D341Med (cell line): ENCODE results near the gene ZNF442.
"Not testable (repeated sequence)": the region's sequence is repeated elsewhere in the genome, so short reads cannot be mapped to it uniquely, and the experiment has no call there.

Experiments
- DNase-seq: peaks from one replicate; pipeline ENCODE4 v3.0.0; 2012; ENCODE audit warnings: low spot score

ZNF442 gene

DNA sequence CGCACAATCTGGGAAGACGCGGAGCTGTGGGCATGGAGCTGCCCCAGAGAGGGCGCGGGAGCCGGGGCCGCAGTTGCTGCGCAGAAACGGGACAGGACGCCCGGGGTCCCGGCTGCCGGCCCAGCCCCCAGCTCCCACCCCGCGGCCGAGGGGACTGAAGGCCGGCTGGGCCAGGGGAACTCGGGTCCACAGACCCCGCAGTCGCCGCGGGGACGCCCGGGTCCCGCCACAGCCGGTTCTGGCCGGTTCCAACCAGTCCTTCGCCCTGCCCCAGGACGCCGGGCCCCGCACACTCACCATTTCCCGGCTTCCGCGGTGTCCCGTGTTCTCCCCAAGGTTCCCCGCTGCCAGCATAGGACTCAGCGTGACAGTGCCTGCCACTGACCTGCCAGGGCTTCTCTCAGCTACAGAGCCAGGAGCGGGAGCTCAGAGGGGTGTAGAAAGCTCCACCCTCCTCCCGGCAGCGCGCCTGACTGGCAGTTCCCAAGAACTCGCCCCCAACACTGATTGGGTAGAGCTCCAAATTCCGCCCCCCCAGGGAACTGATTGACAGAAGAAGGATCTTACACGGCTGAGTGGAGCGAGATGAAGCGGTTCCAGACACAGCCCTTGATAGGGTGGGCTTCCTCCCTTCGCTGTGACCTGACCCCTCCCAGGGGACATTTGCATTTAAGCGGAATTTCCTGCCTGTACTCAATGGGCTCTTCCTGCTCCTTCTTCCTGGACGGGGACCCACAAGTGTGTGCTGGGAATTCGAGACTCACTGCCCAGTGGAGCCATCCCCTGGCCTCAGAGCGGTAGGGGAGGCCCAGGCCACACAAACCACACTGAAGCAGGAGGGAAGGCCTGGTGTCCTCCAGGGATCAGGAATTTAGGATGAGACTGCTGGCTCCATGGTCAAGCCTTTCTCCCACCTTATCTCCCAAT is at the start of gene ZNF442:
ZNF442 (minus strand) TSS at position 448 of the 927 bp plus-strand sequence. CDS start 2,052 bp downstream, outside the sequence.
- peak; percentile 94 for DNase-seq

DNA sequence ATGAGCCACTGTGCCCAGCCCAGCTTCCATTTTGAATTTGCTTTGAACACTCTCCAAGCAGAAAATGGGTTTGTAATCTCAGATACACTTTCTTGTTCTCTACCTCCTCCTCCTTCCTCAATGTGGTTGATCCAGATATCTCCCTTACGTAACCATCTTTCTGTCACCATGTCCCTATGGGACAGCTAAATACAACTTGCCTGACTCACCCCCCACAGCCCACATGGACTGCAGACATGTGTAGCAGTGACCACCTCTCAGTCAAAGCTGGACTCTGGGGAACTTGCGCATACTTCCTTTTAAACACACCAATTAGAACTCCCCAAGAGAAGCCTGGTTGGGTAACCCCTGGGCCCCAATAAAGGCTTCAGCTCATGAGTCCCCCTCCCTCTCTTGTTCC is 46.4 kb upstream of the ZNF442 start:
- DNase-seq = no peak

DNA sequence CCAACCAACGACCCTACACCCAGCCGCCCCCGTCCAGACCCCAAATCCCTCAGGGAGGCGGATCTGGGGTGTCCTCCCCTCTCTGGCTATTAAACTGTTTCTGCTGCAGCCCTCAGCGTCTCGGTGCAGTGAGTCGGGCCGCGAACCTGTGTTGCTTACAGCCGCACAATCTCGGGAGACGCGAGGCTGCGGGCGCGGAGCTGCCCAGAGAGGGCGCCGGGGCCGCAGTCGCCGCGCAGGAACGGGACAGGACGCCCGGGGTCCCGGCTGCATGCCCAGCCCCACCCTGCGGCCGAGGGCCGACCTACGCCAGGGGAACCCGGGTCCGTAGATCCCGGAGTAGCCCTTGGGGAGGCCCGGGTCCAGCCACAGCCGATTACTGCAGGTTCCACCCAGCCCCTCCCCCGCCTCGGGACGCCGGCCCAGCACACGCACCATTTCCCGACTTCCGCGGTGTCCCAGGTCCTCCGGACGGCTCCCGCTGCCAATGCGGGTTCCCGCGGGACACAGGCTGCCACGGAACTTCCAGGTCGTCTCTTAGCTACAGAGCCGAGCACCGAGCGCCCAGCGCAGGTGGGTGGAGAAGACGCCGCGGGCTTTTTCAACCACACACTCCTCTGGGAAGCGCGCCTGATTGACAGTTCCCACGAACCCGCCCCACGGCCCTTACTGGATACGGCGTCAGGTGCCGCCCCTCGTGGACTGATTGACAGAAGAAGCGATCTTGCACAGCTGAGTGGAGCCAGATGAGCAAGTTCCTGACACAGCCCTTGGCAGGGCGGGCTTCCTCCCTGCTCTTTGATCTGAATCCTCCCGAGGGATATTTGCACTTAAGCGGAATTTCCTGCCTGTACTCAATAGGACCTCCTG is 35.4 kb upstream of the ZNF442 start, which contains the start of gene ZNF799:
ZNF799 (minus strand) TSS at position 639 of the 870 bp plus-strand sequence; CDS start at position 438, 201 bp downstream.
- DNase-seq = peak; percentile 92

DNA sequence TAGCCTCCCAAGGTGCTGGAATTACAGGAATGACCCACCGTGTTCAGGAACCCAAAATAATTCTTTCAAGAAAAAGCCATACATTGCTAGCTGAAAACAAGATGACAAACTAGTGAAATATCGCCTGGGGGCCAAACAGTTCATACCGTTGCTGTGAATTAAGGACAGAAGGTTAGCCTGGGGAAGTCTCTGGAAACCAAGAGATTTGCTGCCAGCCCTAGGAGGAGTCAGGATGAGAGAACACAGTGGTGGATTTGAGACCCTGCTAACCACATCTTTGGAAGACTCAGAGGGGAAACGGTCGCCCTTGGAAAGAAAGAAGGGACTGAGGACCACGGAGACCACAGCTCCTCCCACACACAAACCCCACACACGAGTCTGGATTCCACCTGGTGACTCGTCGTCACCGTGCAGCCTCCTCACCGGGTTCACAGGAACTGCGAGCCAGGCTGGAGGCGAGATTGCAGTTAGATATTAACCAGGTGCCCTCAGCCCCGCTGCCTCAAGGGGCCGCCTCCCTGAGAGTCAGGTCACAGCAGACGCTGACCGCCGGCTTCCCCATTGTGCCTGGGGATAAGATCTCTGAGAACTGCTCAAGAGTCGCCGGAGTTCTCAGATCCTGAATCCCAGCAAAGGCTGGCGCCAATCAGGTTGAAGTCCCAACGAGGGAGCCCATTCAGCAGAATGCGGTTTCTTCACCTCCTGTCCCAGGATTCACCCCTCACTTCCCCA is 34.6 kb upstream of the ZNF442 start:
- not testable (repeated sequence) for DNase-seq

DNA sequence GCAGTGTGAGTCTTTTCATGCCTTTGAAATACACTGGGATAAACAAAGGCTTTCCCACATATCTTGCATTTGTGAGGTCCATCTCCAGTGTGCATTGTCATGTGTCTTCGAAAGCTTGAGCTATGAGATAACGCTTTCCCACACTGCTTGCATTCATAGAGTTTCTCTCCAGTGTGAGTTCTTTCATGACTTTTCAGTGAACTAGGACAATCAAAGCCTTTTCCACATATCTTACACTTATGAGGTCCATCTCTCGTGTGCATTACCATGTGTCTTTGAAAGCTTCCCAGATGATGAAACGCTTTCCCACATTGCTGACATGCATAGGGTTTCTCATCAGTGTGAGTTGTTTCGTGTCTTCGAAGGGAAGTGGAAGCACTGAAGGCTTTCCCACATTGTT is 25.7 kb upstream of the ZNF442 start:
- DNase-seq = not testable (repeated sequence)

DNA sequence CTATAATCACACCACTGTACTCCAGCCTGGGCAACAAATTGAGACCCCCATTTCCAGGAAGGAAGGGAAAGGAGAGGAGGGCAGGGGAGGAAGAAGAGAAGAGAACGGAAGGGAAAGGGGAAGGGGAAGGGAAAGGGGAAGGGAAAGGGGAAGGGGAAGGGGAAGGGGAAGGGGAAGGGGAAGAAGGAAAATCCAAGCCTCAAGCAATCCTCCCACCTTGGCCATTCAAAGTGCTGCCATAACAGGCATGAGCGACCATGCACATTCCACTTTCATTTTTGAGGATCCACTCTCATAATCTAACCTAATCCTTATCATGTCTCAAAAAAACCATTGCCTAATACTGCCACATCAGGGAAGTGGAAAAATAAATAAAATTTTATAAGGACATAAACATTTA is 20.9 kb upstream of the ZNF442 start:
- not testable (repeated sequence) for DNase-seq

DNA sequence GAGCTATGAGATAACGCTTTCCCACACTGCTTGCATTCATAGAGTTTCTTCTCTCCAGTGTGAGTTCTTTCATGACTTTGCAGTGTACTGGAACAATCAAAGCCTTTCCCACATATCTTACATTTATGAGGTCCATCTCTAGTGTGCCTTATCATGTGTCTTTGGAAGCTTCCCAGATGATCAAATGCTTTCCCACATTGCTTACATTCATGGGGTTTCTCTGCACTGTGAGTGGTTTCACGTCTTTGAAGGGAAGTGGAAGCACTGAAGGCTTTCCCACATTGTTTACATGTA is 14.9 kb upstream of the ZNF442 start:
- no peak for DNase-seq

DNA sequence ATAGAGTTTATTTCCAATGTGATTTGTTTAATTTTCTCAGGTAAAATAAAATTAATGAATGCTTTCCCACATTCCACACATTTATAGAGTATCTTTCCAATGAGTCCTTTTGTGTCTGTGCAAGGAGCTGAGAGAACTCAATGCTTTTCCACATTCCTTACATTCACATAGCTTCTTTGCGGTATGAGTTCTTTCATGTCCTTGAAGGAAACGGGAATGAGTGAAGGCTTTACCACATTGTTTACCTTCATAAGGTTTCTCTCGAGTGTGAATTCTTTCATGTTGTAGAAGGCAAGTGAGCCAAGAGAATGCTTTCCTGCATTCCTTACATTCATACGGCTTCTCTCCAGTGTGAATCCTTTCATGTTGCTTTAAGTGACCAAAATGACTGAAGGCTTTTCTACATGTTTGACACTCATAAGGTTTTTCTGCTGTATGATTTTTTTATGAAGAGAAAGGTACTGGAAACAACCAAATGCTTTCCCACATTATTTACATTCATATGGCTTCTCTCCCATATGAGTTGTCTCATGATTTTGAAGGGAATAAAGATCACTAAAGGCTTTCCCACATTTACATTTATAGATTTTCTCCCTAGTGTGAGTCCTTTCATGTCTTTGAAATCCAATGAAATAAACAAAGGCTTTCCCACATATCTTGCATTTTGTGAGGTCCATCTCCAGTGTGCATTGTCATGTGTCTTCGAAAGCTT is 14.4 kb upstream of the ZNF442 start:
- DNase-seq = no peak

DNA sequence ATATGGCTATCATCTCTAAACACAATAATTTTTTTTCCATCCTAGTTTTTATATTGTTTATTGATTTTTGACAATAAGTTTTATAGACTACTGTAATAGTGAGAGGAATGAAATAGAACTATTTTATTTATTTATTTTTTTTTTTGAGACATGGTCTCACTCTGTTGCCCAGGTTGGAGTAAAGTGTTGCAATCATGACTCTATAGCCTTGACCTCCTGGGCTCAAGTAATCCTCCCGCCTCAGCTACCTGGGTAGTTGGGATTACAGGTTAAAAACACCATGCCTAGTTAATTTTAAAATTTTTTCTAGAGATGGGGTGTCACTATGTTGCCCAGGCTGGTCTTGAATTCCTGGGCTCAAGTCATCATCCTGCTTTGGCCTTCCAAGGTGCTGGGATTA is 8.5 kb upstream of the ZNF442 start:
- DNase-seq = no peak

DNA sequence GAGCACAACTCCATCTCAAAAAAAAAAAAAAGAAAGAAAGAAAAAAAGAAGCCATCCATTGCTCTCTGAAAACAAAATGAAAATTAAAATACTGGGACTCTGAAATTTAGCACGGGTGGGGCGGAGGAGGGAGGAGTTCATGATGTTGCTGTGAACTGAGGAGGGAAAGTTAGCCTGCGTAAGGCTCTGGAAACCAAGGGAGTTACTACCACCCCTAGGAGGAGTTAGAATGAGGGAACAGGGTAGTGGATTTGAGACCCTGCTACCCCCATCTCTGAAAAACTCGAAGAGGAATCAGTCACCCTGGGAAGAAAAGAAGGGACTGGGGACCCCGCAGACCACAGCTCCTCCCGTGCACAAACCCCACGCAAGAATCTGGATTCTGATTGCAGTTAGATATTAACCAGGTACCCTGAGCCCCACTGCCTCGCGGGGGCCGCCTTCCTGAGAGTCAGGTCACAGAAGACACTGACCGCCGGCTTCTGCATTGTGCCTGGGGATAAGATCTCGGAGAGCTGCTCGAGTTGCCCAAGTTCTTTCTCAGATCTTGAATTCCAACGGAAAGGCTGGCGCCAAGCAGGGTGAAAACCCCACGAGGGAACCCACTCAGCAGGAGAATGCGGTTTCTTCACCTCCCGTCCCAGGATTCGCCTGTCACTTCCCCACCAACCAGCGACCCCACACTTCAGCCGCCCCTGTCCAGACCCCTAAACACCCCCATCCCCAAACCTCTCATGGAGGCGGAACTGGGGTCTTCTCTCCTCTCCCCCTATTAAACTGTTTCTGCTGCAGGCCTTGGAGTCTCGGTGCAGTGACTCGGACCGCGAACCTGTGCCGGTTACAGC is 870 bp downstream of the ZNF442 start:
- DNase-seq = peak; percentile 42

DNA sequence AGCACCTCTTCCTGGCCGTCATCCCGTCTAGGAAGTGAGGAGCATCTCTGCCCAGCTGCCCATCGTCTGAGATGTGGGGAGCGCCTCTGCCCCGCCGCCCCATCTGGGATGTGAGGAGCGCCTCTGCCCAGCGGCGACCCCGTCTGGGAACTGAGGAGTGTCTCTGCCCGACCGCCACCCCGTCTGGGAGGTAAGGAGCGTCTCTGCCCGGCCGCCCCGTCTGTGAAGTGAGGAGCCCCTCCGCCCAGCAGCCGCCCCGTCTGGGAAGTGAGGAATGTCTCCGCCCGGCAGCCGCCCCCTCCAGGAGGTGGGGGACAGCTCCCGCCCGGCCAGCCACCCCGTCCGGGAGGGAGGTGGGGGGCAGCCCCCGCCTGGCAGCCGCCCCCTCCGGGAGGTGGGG is 3.2 kb downstream of the ZNF442 start:
- DNase-seq = not testable (repeated sequence)

DNA sequence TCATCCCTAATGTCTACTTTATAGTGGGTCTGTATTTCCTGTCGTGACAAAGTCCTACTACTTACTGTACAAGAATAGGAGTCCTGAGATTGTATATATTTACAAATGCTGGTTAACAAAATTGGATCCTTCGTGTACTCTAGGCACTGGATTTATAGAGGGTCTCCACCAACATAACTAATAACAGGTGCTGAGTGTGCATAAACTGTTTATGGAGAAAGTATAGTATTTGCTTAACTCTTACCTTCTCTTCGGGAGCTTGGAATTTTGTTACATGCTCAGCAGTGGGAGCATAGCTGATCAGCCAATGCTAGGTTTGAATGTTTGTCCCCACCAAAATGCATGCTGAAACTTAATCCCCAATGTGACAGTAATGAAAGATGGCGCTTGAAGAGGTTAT is 12.1 kb downstream of the ZNF442 start:
- DNase-seq = no peak

DNA sequence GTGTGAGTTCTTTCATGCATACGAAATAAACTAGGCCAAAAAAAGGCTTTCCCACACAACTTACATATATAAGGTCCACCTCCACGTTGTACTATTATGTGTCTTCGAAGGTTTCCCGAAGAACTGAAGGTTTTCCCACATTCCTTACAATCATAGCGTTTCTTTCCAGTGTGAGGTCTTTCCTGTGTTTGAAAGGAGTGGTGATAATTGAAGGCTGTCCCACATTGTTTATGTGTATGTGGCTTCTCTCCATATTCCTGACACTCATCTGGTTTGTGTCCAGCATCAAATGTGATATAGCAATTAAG is 14.6 kb downstream of the ZNF442 start:
- no peak for DNase-seq

DNA sequence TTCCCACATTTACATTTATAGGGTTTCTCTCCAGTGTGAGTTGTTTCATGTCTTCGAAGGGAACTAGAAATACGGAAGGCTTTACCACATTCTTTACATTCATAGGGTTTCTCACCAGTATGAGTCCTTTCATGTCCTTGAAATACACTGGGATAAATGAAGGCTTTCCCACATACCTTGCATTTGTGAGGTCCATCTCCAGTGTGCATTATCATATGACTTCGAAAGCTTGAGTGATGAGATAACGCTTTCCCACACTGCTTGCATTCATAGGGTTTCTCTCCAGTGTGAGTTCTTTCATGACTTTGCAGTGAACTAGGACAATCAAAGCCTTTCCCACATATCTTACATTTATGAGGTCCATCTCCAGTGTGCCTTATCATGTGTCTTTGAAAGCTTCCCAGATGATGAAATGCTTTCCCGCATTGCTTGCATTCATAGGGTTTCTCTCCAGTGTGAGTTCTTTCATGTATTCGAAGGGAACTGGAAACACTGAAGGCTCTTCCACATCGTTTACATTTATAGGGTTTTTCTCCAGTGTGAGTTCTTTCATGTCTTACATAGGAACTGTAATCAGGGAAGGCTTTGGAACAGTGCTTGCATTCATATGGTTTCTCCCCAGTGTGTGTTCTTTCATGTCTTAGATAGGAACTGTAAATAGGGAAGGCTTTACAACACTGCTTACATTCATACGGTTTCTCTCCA is 15.1 kb downstream of the ZNF442 start:
- DNase-seq = no peak

DNA sequence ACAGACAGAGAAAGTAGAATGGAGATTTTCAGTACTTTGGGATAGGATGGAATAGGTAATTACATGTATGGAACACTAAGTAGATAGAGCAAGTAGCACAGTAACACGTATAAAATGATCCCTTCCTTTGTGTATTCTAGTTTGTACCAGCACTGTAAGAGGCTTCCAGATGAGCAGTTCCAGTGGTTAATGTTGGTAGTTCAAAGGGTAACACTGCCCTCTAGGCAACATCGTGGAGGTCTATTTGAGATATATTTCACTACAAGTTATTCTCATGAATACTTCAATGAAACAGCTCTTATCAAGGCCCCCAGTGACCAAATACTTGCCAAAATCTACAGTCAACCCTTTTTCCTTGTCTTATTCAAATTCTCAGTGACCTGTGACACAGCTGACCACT is 18.6 kb downstream of the ZNF442 start:
- no peak for DNase-seq

DNA sequence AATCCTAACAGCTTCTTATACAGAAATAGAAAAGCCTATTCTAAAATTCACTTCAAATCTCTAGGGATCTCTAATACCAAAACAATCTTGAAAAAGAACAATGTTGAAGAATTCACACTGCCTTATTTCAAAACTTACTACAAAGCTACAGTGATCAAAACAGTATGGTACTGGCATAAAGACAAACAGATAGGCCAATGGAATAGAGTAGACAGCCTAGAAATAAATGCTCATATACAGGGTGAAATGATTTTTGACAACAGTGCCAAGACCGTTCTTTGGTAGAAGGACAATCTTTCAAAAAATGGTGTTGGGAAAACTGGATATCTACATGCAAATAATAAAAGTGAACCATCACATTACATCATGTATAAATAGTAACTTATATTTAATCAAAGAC is 20.3 kb downstream of the ZNF442 start:
- no peak for DNase-seq

DNA sequence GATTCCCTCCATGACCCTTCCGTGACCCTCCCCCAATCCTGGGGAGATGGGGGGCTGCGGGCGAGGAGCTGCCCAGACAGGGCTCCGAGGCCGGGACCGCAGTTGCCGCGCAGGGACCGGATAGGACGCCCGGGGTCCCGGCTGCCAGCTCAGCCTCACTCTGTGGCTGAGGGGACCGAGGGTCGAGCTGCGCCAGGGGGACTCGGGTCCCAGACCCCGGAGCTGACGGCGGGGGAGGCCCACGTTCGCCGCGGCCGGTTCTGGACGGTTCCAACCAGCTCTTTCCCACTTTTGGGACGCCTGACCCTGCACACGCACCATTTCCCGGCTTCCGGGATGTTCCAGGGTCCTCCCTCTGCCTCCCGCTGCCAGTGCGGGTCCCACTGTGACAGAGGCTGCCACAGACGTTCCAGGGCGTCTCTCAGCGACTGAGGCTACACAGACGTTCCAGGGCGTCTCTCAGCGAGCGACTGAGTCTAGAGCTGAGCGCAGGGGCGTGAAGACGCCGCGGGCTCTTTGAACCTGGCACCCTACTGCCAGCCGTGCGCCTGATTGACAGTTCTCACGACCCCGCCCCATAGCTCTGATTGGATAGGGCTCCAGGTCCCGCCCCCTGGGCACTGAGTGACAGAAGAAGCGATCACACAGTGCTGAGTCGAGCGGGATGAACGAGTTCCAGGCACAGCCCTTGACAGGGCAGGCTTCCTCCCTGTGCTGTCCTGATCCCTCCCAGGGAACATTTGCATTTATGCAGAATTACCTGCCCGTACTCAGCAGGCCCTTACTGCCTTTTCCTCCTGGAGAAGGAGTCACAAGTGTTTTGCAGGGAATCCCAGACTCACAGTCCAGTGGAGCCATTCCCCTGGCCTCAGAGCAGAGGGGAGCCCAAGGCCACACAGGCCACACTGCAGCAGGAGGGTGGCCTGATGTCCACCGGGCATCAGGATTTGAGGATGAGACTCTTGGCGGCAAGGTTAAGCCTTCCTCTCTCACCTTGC is 32.0 kb downstream of the ZNF442 start, which contains the start of gene ZNF563:
ZNF563 (minus strand) TSS at position 472 of the 998 bp plus-strand sequence; CDS start at position 321, 151 bp downstream.
- DNase-seq = peak; percentile 97

DNA sequence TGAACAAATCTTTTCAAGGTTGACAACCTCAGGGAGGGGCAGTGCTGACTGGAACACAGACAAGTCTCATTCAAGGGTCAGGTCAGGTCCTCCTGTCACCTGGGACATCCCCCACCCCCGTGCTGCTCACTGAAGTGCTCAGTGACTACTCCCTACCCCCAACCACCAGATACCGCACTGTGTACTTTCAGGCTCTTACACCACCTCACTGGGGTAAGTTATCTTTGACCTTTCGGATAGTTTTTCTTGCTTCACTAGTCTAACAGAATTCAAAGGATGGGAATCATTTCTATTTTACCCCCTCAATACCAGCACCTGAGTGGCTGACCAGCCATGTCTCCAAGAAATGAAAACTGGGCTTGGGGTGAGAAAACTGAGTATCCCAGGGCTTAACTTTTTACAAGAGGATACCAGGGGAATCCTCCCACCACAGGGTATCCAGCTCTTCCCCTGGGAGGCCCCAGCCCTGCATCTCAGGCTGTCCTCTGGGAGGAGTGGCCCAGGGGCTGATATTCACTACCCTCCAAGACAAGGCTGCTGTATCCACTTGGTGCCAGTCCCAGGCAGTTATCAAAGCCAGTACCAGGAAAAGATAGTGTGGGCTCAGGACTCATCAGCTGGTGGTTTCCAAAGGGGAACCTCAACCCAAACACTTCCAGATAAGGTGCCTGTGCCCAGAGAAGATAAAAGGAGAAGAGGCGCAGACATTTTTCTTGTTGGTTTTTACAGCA is 34.1 kb downstream of the ZNF442 start:
- DNase-seq = no peak
